ENCODE data around the gene SMARCA4. TPM values are rescaled to one million over a fixed set of nuclear protein-coding genes. Genes with fewer than 3 reads are reported as not detected.

Gene SMARCA4
- total and polyA plus RNA-seq, 11 donors = 34.1 to 70.9 (median 48.6) TPM

- TF ChIP-seq POLR2A (IDR thresholded peaks at IDR 0.05) (no peak), CTCF (IDR thresholded peaks at IDR 0.05) (no peak)
- DNase-seq = no peak
- H3K4me1 ChIP-seq = peaks cover 0 to 18% (median 0%) of the 10 kb centered on the region in 12 donors
- H3K36me3 ChIP-seq = peaks cover 0 to 100% (median 96%) of the 10 kb centered on the region in 9 donors
- no peak overlapping the region for H3K27ac ChIP-seq
- 76 to 95% (median 83%) methylated on average over 5 of the region's 5 CpGs for WGBS, 4 donors
- intact Hi-C loops (cut with DNase I) = loop anchor here in 2 of 10 donors (5.0 to 10.0 kb wide), 2 partner anchors 69 to 72 kb away; no protein-coding TSS in a partner anchor
- no peak overlapping the region for H3K4me3 ChIP-seq
- no peak for ATAC-seq
- no peaks in the 10 kb centered on the region for H3K27me3 ChIP-seq
- H3K9me3 ChIP-seq = no peaks in the 10 kb centered on the region
These were observed 55.8 kb downstream of the SMARCA4 start for GRCh38 chr19:11016631-11017030.

DNA sequence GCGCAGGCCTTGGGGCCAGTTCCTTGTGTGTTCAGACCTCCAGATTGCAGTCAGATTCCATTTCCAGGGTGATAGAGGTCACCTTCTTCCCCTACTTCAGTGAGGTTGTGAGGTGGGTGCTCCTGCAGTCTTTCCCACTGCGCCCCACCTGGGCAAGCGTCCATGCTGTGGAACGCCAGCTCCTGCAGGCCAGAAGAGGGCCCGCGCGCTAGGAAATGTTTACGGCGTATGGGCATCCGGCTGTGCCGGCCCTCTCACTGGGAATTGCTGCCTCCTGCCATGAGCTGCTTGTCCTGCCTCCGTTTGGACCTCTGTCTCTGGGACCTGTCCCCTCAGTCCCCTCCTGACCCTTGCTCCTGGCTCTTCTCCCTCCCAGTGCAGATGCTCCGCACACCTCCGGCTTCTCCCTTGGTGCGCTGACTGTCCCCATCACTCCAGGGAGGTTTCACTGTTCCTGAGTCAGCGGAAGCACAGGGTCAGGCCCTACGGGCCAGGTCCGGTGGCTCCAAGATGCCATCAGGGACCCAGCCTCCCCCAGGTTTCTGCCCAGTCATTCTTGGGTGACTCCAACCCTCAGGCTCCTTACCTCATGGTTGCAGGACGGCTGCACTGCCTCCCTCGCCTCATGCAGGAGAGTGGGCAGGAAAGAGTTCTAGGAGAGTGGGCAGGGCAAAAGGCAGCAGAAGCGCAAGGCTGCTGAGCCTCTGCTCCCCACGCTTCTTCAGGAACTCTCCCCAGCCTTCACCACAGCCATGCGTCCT is 56.6 kb downstream of the SMARCA4 start:
- WGBS, 4 donors = 93 to 95% (median 95%) methylated on average over 16 to 23 of the region's 23 CpGs
- H3K27ac ChIP-seq = no peak overlapping the region
- H3K36me3 ChIP-seq = peaks cover 0 to 100% (median 96%) of the 10 kb centered on the region in 9 donors
- TF ChIP-seq POLR2A (IDR thresholded peaks at IDR 0.05) (no peak), CTCF (IDR thresholded peaks at IDR 0.05) (no peak)
- no peak for DNase-seq
- H3K4me1 ChIP-seq = peaks cover 0 to 18% (median 0%) of the 10 kb centered on the region in 12 donors
- H3K9me3 ChIP-seq = no peaks in the 10 kb centered on the region
- H3K4me3 ChIP-seq = no peak overlapping the region
- intact Hi-C loops (cut with DNase I) = loop anchor here in 2 of 10 donors (5.0 to 10.0 kb wide), 2 partner anchors 70 to 73 kb away; no protein-coding TSS in a partner anchor
- no peak for ATAC-seq
- H3K27me3 ChIP-seq = no peaks in the 10 kb centered on the region

GRCh38 chr19:11018179-11018578 is 57.3 kb downstream of the SMARCA4 start:
- no peak overlapping the region for H3K27ac ChIP-seq
- TF ChIP-seq CTCF (IDR thresholded peaks at IDR 0.05) = no peak
- no peak for TF ChIP-seq POLR2A (IDR thresholded peaks at IDR 0.05)
- H3K4me3 ChIP-seq = no peak overlapping the region
- H3K4me1 ChIP-seq = peaks cover 0 to 18% (median 0%) of the 10 kb centered on the region in 12 donors
- no peaks in the 10 kb centered on the region for H3K9me3 ChIP-seq
- peaks cover 0 to 100% (median 95%) of the 10 kb centered on the region in 9 donors for H3K36me3 ChIP-seq
- 84 to 89% (median 85%) methylated on average over 12 of the region's 12 CpGs for WGBS, 4 donors
- ATAC-seq (no peak), DNase-seq (no peak)
- H3K27me3 ChIP-seq = no peaks in the 10 kb centered on the region
- intact Hi-C loops (cut with DNase I) = loop anchor here in 2 of 10 donors (5.0 to 10.0 kb wide), 2 partner anchors 71 to 73 kb away; no protein-coding TSS in a partner anchor

GRCh38 chr19:11018763-11019162 is 57.9 kb downstream of the SMARCA4 start:
- Histone ChIP-seq H3K27me3 (no peaks in the 10 kb centered on the region), H3K27ac (no peak overlapping the region), H3K36me3 (peaks cover 0 to 100% (median 95%) of the 10 kb centered on the region in 9 donors), H3K4me1 (peaks cover 0 to 18% (median 0%) of the 10 kb centered on the region in 12 donors), H3K9me3 (no peaks in the 10 kb centered on the region), H3K4me3 (no peak overlapping the region)
- intact Hi-C loops (cut with DNase I) = loop anchor here in 2 of 10 donors (5.0 to 10.0 kb wide), 2 partner anchors 71 to 74 kb away; no protein-coding TSS in a partner anchor
- no peak for DNase-seq
- ATAC-seq = no peak
- no peak for TF ChIP-seq CTCF (IDR thresholded peaks at IDR 0.05)
- no peak for TF ChIP-seq POLR2A (IDR thresholded peaks at IDR 0.05)
- WGBS, 4 donors = 82 to 96% (median 93%) methylated on average over 13 of the region's 13 CpGs
